Skeletal muscle cell (primary cell): Measurements from ENCODE around the gene DACT2.
"Not testable (repeated sequence)": the region's sequence is repeated elsewhere in the genome, so short reads cannot be mapped to it uniquely, and the experiment has no call there.

Experiments
- DNase-seq: peaks from one replicate; pipeline ENCODE4 v3.0.0-alpha.2; 2010; ENCODE audit warnings: low read depth
- H3K4me3 ChIP-seq: 2 replicates; pipeline ENCODE4 v1.5.1; 2011; ENCODE audit warnings: low read depth, mild to moderate bottlenecking, control low read depth, low read length, moderate library complexity

DACT2 gene

GRCh38 chr6:168288781-168289570 is 30.6 kb downstream of the DACT2 start:
- no peak overlapping the region for H3K4me3 ChIP-seq
- no peak for DNase-seq

- not testable (repeated sequence) for H3K4me3 ChIP-seq, DNase-seq
Observed at GRCh38 chr6:168287460-168287859, 32.1 kb downstream of the DACT2 start.

- H3K4me3 ChIP-seq, result not testable (repeated sequence)
Observed at GRCh38 chr6:168286771-168287446, 32.7 kb downstream of the DACT2 start.

GRCh38 chr6:168286116-168286515 is 33.5 kb downstream of the DACT2 start:
- H3K4me3 ChIP-seq, result no peak overlapping the region
- no peak for DNase-seq

More at GRCh38 chr6:168286771-168287446, 32.7 kb downstream of the DACT2 start:
- not testable (repeated sequence) for DNase-seq

GRCh38 chr6:168285456-168285855 is 34.1 kb downstream of the DACT2 start:
- no peak overlapping the region for H3K4me3 ChIP-seq
- no peak for DNase-seq

- no peak overlapping the region for H3K4me3 ChIP-seq
- DNase-seq, result no peak
Observed at GRCh38 chr6:168284187-168284586, 35.4 kb downstream of the DACT2 start.

GRCh38 chr6:168283686-168284025 is 35.9 kb downstream of the DACT2 start:
- no peak overlapping the region for H3K4me3 ChIP-seq

GRCh38 chr6:168282985-168283685 is 36.4 kb downstream of the DACT2 start:
- H3K4me3 ChIP-seq, result no peak overlapping the region
- DNase-seq, result no peak

More at GRCh38 chr6:168283686-168284025, 35.9 kb downstream of the DACT2 start:
- DNase-seq, result no peak

- H3K4me3 ChIP-seq, result no peak overlapping the region
Observed at GRCh38 chr6:168281826-168282225, 37.8 kb downstream of the DACT2 start.

GRCh38 chr6:168281314-168281713 is 38.3 kb downstream of the DACT2 start:
- DNase-seq, H3K4me3 ChIP-seq: not testable (repeated sequence)

More at GRCh38 chr6:168281826-168282225, 37.8 kb downstream of the DACT2 start:
- no peak for DNase-seq

- H3K4me3 ChIP-seq, result no peak overlapping the region
- no peak for DNase-seq
Observed at GRCh38 chr6:168280899-168281245, 38.7 kb downstream of the DACT2 start.

- no peak overlapping the region for H3K4me3 ChIP-seq
- no peak for DNase-seq
Observed at GRCh38 chr6:168280020-168280898, 39.3 kb downstream of the DACT2 start.

GRCh38 chr6:168279403-168279935 is 40.1 kb downstream of the DACT2 start:
- no peak for DNase-seq
- H3K4me3 ChIP-seq, result no peak overlapping the region

GRCh38 chr6:168278904-168279303 is 40.7 kb downstream of the DACT2 start:
- H3K4me3 ChIP-seq, result no peak overlapping the region
- DNase-seq, result no peak

GRCh38 chr6:168277274-168277669 is 42.3 kb downstream of the DACT2 start:
- no peak for DNase-seq
- H3K4me3 ChIP-seq, result no peak overlapping the region

- H3K4me3 ChIP-seq, result no peak overlapping the region
- DNase-seq, result no peak
Observed at GRCh38 chr6:168276576-168277273, 42.9 kb downstream of the DACT2 start.

- H3K4me3 ChIP-seq, result no peak overlapping the region
- no peak for DNase-seq
Observed at GRCh38 chr6:168275168-168275567, 44.4 kb downstream of the DACT2 start.

GRCh38 chr6:168274037-168274952 is 45.3 kb downstream of the DACT2 start:
- no peak overlapping the region for H3K4me3 ChIP-seq
- no peak for DNase-seq
